Measurements from ENCODE around the gene DYRK2.

- TF ChIP-seq CTCF (IDR thresholded peaks at IDR 0.05): peak; percentile 29 to 65 (median 38)
- TF ChIP-seq POLR2A (IDR thresholded peaks at IDR 0.05): no peak
- TF ChIP-seq POLR2AphosphoS5 (IDR thresholded peaks at IDR 0.05): peak in 1 of 3 donors; percentile 50
Measured at GRCh38 chr12:67647799-67648520, 585 bp upstream of the DYRK2 start.

All from breast epithelium (tissue), 3 donors.